PFSK-1 (cell line): Measurements from ENCODE around the gene SLC44A3.
A peak's percentile ranks its signal among the peaks of the same experiment; 100 is the strongest.

Experiments used
- FOXP2 ChIP-seq: optimal IDR thresholded peaks from 2 replicates; pipeline ENCODE3; 2011; ENCODE audit warnings: borderline replicate concordance, control low read depth, inconsistent platforms; ENCODE audit not compliant: insufficient read depth; ENCODE audit errors: extremely low read length, extremely low read depth
- POLR2AphosphoS5 ChIP-seq: IDR thresholded peaks from 2 replicates; pipeline ENCODE4 v1.6.1; 2012; ENCODE audit warnings: low read depth, mild to moderate bottlenecking, control low read depth, low read length, moderate library complexity
- REST ChIP-seq, 2 experiments: IDR thresholded peaks; 2 replicates each; pipeline versions ENCODE4 v1.6.1 to v1.8.0; 2011 to 2012; ENCODE audit warnings: low read depth in 2 of 2, low read length in 2 of 2, control low read depth in 1 of 2, inconsistent platforms in 1 of 2, mild to moderate bottlenecking in 1 of 2, moderate library complexity in 1 of 2; ENCODE audit not compliant: insufficient read depth in 1 of 2
- SIN3A ChIP-seq: IDR thresholded peaks from 2 replicates; pipeline ENCODE4 v1.6.1; 2012; ENCODE audit warnings: mild to moderate bottlenecking, low read length, moderate library complexity, borderline replicate concordance; ENCODE audit not compliant: insufficient read depth
- TAF1 ChIP-seq: IDR thresholded peaks from 2 replicates; pipeline ENCODE4 v1.6.1; 2012; ENCODE audit warnings: low read length, control low read depth, borderline replicate concordance; ENCODE audit not compliant: insufficient read depth

Gene SLC44A3

GRCh38 chr1:94801919-94802546 is 18.1 kb upstream of the SLC44A3 start:
- no peak for TF ChIP-seq SIN3A
- no peak for TF ChIP-seq TAF1
- TF ChIP-seq POLR2AphosphoS5: no peak
- no peak for TF ChIP-seq REST (IDR thresholded peaks at IDR 0.05; ENCODE audit: insufficient read depth in 1 of 2, low read depth in 2 of 2, low read length in 2 of 2)
- TF ChIP-seq FOXP2: no peak

GRCh38 chr1:94803106-94803505 is 17.1 kb upstream of the SLC44A3 start:
- no peak for TF ChIP-seq REST (IDR thresholded peaks at IDR 0.05; ENCODE audit: insufficient read depth in 1 of 2, low read depth in 2 of 2, low read length in 2 of 2)
- TF ChIP-seq SIN3A: no peak

GRCh38 chr1:94803517-94804441 is 16.4 kb upstream of the SLC44A3 start:
- TF ChIP-seq SIN3A (no peak), FOXP2 (peak; percentile 47)

- TF ChIP-seq REST (IDR thresholded peaks at IDR 0.05; ENCODE audit: insufficient read depth in 1 of 2, low read depth in 2 of 2, low read length in 2 of 2): no peak
- TF ChIP-seq POLR2AphosphoS5: no peak
- no peak for TF ChIP-seq SIN3A
- no peak for TF ChIP-seq FOXP2
These were observed 15.7 kb upstream of the SLC44A3 start for GRCh38 chr1:94804442-94804837.

GRCh38 chr1:94805912-94806311 is 14.2 kb upstream of the SLC44A3 start:
- no peak for TF ChIP-seq POLR2AphosphoS5
- TF ChIP-seq FOXP2: no peak
- TF ChIP-seq TAF1: no peak
- TF ChIP-seq SIN3A: no peak

- TF ChIP-seq SIN3A (peak; percentile 76; the same call in 1 of the 2 replicates), TAF1 (no peak)
These were observed 13.7 kb upstream of the SLC44A3 start for GRCh38 chr1:94806441-94806871.
